Right atrium auricular region (tissue), 2 donors: ENCODE data around the gene PIGC. TPM values are rescaled to one million over a fixed set of nuclear protein-coding genes. Genes with fewer than 3 reads are reported as not detected.
A peak's percentile ranks its signal among the peaks of the same experiment; 100 is the strongest.
"Not testable (repeated sequence)": the region's sequence is repeated elsewhere in the genome, so short reads cannot be mapped to it uniquely, and the experiment has no call there.

Experiments
- DNase-seq: peaks from one replicate; pipeline ENCODE4 v3.0.0-alpha.2; 2019; ENCODE audit warnings: low spot score
- H3K27ac ChIP-seq, 2 donors: fragments of 200-600 bp; sonication (generic); 1 replicate in 1 of 2; 2 replicates in 1 of 2; pipeline ENCODE4 v1.5.1; 2016 to 2019
- H3K27me3 ChIP-seq, 2 donors: fragments of 200-600 bp; sonication (generic); one replicate each; pipeline versions ENCODE4 v1.5.1 to v1.6.0; 2017 to 2019
- H3K36me3 ChIP-seq: fragments of 200-600 bp; sonication (generic); one replicate; pipeline ENCODE4 v1.5.1; 2016
- H3K4me1 ChIP-seq, 2 donors: fragments of 200-600 bp; sonication (generic); one replicate each; pipeline versions ENCODE4 v1.5.1 to v1.6.0; 2017 to 2019
- H3K4me3 ChIP-seq, 2 donors: fragments of 200-600 bp; sonication (generic); 1 replicate in 1 of 2; 2 replicates in 1 of 2; pipeline ENCODE4 v1.5.1; 2017 to 2019; ENCODE audit warnings: mild to moderate bottlenecking in 1 of 2, moderate library complexity in 1 of 2
- H3K9me3 ChIP-seq, 2 donors: fragments of 200-600 bp; sonication (generic); one replicate each; pipeline ENCODE4 v1.5.1; 2019
- CTCF ChIP-seq, 2 donors: fragments of 200-600 bp; sonication (generic); IDR thresholded peaks; one replicate each; pipeline ENCODE4 v1.5.1; 2019; ENCODE audit warnings: antibody characterized with exemption in 2 of 2
- total RNA-seq, 2 donors: library from RNA; depleted of rRNA; stranded (reverse); fragments of >200 nt; gene quantifications; one replicate each; pipeline ENCODE4 v1.1.0, GENCODE V29; 2016

PIGC gene
- total RNA-seq, 2 donors from 2014 or later = 14.8 to 15.8 TPM

DNA sequence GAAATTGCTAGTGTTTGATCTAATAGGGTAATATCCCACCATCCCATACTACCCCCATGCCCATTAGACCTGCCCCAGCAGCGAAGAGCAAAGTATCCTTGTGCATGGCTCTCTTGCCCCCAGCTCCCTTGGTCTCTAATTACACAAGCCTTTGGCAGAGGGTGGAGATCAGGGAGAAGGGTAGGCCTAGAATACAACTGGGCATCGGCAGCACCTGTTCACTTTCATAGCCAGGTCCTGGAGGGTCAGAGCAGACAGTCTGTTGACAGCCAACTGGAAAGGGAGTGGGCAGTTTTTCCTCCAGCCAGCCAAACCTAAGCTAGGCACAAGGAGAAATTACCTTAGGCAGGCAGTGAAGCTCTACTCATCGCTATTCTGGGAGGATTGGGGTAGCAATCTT, 2.7 kb upstream of the PIGC start:
- peaks cover 0 to 23% of the 10 kb centered on the region in 2 donors for H3K4me1 ChIP-seq
- no peak overlapping the region for H3K27ac ChIP-seq

GRCh38 chr1:172442843-172443565, 865 bp downstream of the PIGC start:
- no peaks in the 10 kb centered on the region for H3K36me3 ChIP-seq
- no peaks in the 10 kb centered on the region for H3K9me3 ChIP-seq
- no peak for TF ChIP-seq CTCF (IDR thresholded peaks at IDR 0.05)
- H3K27ac ChIP-seq = peak overlapping the region; percentile 76 to 84
- peaks cover 0 to 16% of the 10 kb centered on the region in 2 donors for H3K4me1 ChIP-seq
- H3K27me3 ChIP-seq = no peaks in the 10 kb centered on the region
- DNase-seq = no peak
- peak overlapping the region; percentile 75 to 98 for H3K4me3 ChIP-seq

More for the DNA sequence above, 2.7 kb upstream of the PIGC start:
- Histone ChIP-seq H3K4me3 (no peak overlapping the region), H3K36me3 (no peaks in the 10 kb centered on the region), H3K9me3 (no peaks in the 10 kb centered on the region), H3K27me3 (no peaks in the 10 kb centered on the region)
- TF ChIP-seq CTCF (IDR thresholded peaks at IDR 0.05) = no peak
- DNase-seq = no peak

GRCh38 chr1:172442404-172442803, 1.5 kb downstream of the PIGC start:
- H3K9me3 ChIP-seq = no peaks in the 10 kb centered on the region
- H3K4me3 ChIP-seq = no peak overlapping the region
- H3K27ac ChIP-seq = no peak overlapping the region
- H3K4me1 ChIP-seq = peaks cover 0 to 16% of the 10 kb centered on the region in 2 donors
- no peaks in the 10 kb centered on the region for H3K36me3 ChIP-seq
- no peak for TF ChIP-seq CTCF (IDR thresholded peaks at IDR 0.05)
- no peak for DNase-seq
- no peaks in the 10 kb centered on the region for H3K27me3 ChIP-seq

DNA sequence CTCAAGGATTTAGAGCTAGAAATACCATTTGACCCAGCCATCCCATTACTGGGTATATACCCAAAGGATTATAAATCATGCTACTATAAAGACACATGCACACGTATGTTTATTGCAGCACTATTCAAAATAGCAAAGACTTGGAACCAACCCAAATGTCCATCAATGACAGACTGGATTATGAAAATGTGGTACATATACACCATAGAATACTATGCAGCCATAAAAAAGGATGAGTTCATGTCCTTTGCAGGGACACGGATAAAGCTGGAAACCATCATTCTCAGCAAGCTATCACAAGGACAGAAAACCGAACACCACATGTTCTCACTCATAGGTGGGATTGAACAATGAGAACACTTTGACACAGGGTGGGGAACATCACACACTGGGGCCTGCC, 6.7 kb downstream of the PIGC start:
- not testable (repeated sequence) for H3K4me1 ChIP-seq, H3K4me3 ChIP-seq, DNase-seq, H3K9me3 ChIP-seq, H3K27me3 ChIP-seq, H3K27ac ChIP-seq, H3K36me3 ChIP-seq

DNA sequence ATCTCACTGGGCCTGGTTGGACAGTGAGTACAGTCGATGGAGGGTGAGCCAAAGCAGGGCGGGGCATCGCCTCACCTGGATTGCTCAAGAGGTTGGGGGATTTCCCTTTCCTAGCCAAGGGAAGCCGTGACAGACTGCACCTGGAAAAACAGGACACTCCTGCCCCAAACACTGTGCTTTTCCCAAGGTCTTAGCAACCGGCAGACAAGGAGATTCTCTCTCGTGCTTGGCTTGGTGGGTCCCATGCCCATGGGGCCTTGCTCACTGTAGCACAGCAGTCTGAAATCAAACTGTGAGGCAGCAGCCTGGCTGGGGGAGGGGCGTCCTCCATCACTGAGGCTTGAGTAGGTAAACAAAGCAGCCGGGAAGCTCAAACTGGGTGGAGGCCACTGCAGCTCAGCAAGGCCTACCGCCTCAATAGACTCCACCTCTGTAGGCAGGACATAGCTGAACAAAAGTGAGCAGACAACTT, 12.1 kb downstream of the PIGC start:
- Histone ChIP-seq H3K36me3 (no peaks in the 10 kb centered on the region), H3K4me3 (no peak overlapping the region), H3K27me3 (no peaks in the 10 kb centered on the region), H3K27ac (no peak overlapping the region), H3K4me1 (no peaks in the 10 kb centered on the region), H3K9me3 (no peaks in the 10 kb centered on the region)
- TF ChIP-seq CTCF (IDR thresholded peaks at IDR 0.05) = no peak
- DNase-seq = no peak

- no peaks in the 10 kb centered on the region for H3K36me3 ChIP-seq
- no peaks in the 10 kb centered on the region for H3K4me1 ChIP-seq
- no peak for DNase-seq
- no peak for TF ChIP-seq CTCF (IDR thresholded peaks at IDR 0.05)
- H3K27me3 ChIP-seq = no peaks in the 10 kb centered on the region
- H3K4me3 ChIP-seq = no peak overlapping the region
- H3K27ac ChIP-seq = no peak overlapping the region
- H3K9me3 ChIP-seq = no peaks in the 10 kb centered on the region
These were observed 12.7 kb downstream of the PIGC start for GRCh38 chr1:172431204-172431603.
